Stimulated activated CD4-positive, alpha-beta T cell treated with anti-CD3 and anti-CD28 coated beads, TNF-alpha, amount 100 ng/mL, for 1 hour (primary cell): ENCODE measurements around the gene B4GALNT1.
"Not testable (repeated sequence)": the region's sequence is repeated elsewhere in the genome, so short reads cannot be mapped to it uniquely, and the experiment has no call there.

Experiments used
- DNase-seq, 3 donors: peaks; one replicate each; pipeline ENCODE4 v3.0.0-alpha.2; 2020; ENCODE audit warnings: low read depth in 3 of 3, low spot score in 1 of 3

Gene B4GALNT1

GRCh38 chr12:57609781-57610553 is 23.0 kb downstream of the B4GALNT1 start:
- no peak for DNase-seq

- no peak for DNase-seq
Measured at GRCh38 chr12:57609101-57609780, 23.8 kb downstream of the B4GALNT1 start.

- DNase-seq = no peak
Measured at GRCh38 chr12:57607958-57608663, 24.9 kb downstream of the B4GALNT1 start.

- DNase-seq = no peak
Measured at GRCh38 chr12:57606821-57607220, 26.2 kb downstream of the B4GALNT1 start.

GRCh38 chr12:57606399-57606798 is 26.6 kb downstream of the B4GALNT1 start:
- no peak for DNase-seq

GRCh38 chr12:57605811-57606311 is 27.1 kb downstream of the B4GALNT1 start:
- no peak for DNase-seq

DNA sequence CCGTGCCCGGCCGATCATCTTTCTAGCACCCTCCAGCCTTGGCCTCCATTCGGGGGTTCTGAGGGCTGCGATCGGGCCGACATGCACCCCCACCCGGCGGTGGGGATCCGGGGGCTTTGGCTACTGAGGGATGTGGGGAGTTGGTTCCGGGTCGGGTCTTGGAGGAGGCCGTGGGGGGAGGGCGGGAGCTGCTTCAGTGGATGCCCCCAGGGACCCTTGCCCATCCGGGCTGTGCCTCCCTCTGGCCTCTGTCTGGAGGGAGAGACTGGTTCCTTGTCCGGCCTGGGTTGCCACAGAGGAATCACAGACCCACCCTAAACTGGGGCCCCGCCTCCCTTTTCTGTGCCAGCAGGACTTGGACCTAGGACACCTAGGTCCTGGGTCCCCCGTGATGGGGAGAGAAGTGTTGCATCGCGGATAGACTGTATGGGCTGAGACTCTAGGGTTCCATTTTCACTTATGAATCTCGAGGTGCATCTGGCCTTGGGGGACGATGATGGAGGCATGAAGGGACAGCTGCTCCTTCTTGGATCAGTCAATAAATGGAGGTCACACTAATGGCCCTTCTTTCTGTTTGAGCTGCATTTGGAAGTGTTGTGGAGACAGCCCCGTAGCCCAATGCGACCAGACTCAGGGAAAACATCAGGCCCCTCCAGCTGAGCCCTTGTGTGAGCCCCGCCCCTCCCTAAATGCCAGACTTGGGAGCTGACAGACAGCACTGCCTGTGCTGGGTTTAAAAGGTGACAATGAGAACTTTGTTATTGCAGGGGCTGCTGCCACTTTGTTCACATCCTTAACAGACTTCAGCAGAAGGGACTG is 27.8 kb downstream of the B4GALNT1 start:
- no peak for DNase-seq

GRCh38 chr12:57604454-57604991 is 28.5 kb downstream of the B4GALNT1 start, which contains the start of gene DTX3:
DTX3 (plus strand) TSS chr12:57604824; CDS start chr12:57606518, 1,694 bp downstream.
- no peak for DNase-seq

DNA sequence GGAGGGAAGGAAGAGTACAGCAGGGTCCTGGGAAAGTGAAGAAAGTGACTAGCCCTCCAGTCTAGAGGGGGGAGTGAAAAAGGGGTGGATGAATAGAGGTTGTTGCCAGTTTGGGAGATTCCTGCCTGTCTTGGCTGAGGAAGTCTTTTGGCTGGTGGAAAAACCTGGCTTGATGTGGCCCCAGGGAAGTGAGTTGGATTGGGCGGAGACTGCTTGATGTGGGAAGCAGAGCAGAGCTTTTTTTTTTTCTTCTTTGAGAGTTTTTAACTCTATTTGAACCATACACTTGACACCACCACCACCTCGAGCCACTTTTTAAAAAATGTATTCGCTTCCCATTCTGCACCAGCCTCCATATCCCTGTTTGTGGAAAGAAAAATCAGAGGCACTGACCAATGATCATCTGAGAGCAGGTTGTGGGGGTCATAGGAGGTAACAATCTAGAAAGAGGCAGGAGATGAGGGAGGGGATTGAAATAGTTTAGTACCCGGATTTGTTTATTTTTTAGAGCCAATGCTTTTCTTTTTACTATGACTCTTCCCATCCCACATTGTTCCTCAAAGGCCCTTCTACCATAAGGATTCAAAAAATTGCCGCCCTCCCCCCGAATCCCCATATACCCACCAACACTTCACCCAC is 29.1 kb downstream of the B4GALNT1 start:
- DNase-seq = no peak

DNA sequence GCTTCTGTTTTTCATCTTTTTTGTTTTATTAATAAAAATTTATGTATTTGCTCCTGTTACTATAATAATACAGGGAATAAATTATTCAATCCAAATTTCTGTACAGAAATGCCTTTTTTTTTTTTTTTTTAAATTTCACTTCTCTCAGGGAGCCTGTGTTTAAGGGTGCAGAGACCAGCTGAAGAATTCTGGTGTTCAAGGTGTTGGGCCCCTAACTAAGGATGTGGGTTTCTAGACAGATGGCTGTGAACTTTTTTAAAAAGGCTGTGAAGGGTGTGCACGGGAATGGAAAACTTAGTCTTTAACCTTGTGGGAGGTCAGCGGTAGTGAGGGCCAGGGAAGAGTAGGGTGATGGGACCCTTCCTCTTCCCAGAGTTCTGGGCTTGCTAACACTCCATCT is 29.7 kb downstream of the B4GALNT1 start:
- no peak for DNase-seq

DNA sequence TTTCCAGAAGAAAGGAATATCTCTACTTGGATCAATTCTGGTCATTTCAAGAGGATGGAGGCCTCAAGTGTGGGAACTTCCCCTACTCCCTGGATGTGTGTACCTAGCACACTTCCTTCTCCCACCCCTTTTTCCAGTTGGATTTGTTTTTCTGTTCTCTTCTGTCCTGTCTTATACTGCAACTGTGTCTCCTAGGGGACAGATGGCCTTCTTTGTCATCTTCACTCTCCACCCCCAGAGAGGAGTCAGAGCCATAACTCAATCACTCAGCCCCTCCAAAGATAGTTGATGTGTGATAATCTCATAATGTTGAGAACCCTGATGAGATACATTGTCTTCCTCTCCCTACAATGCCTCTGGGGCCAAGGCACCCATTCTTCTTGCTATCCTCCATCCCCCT is 30.5 kb downstream of the B4GALNT1 start:
- no peak for DNase-seq

DNA sequence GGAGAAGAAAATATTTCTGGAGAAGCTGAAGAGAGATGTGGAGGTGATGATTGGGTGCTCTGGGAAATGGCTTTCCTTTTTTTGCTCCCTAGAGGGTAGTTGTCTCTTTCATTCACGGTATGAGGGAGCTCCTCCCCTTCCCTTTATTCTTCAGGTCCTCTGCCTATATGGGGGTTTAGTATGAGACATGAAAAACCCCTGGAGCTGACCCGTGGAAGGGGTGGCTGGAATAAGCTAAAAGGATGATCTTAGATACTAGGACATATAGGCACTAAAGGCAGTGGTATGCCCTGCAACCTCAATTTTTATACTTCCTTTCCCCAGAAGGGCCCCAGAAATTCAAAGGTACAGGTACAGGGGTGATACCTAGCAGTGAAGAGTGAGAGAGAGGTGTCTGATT is 32.6 kb downstream of the B4GALNT1 start:
- DNase-seq = no peak

- no peak for DNase-seq
Measured at GRCh38 chr12:57593187-57593586, 39.8 kb downstream of the B4GALNT1 start.

DNA sequence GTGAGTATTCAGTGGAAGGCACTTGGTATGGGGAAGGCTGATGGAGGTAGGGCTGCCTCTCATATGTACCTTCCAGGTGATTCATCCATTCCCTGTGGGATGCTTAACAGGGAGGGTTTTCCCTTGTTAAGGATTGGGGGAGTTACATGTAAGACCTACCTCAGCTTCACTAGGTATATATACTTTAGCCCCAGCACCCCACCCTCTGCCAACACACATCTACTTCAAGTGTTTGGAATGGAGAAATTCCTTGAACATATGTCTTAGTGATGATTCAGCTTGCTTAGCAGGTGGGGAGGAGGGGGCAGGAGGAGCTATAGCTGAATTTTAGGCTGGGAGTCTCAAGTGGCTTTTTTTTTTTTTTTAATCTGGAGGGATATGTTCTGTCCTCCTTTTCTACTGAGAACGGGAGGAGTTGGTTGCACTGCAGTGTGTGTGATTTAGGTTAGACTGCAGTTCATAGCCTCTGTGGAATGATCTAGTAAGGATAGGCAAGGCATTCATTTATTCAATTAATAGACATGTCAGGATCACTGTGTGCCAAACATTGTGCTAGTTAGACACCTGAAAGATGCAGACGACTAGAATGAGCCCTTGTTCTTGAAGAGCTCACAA is 40.3 kb downstream of the B4GALNT1 start:
- no peak for DNase-seq

DNA sequence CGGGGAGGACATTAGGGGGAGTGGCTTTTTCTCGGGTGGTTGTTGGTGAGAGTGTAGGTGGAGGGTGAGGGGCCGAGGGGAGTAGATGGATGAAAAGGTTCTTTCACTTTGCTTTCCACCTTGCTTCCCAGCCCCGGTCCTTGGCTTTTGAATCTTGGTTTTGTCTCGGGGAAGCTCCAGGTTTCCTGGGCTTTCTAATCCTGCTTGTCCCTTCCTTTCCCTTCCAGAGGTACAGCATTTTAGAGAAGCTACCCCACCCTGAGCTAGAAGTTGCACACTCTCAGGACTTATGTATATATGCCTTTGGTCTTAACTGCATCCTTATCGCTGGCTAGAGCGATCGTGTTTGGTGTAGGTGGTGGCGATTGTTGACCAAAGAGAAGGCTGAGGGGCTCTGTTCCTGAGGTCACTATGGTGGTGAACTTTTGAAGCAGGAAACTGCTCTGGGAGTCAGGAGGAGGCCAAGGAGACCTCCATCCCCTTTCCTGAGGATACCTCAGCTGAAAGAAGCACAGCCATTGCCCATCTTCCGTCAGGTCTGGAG is 41.1 kb downstream of the B4GALNT1 start:
- no peak for DNase-seq

- peak; percentile 42 to 62 (median 54) for DNase-seq
Measured at GRCh38 chr12:57590864-57591781, 41.9 kb downstream of the B4GALNT1 start, which contains the start of gene PIP4K2C. PIP4K2C (plus strand) TSS chr12:57591192; CDS start chr12:57591290, 98 bp downstream.

DNA sequence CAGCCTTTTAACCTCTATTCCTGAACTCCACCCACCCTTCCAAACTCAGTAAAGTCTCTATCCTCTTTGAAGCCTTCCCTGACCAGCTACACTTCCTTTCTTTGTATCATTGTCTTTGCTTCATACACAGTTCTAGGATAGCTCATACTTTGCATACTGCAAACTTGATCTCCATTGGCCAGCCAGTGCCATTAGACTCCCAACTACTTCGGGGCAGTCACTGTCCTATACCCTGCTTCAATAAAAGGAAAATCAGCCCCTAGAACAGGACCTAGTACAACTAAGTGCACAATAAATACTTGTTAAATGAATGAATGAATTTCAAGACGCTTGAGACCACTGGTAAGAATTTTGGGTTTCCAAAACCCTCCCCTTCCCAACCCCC is 42.5 kb downstream of the B4GALNT1 start:
- DNase-seq = no peak

GRCh38 chr12:57588951-57589610 is 43.9 kb downstream of the B4GALNT1 start:
- not testable (repeated sequence) for DNase-seq
